GM12892 (cell line): ENCODE measurements around the gene C13orf42.

Experiments used
- POLR2A ChIP-seq: IDR thresholded peaks from 2 replicates; pipeline ENCODE4 v1.6.1; 2011; ENCODE audit warnings: low read depth, low read length, control low read depth
- POLR2AphosphoS5 ChIP-seq: IDR thresholded peaks from 2 replicates; pipeline ENCODE4 v1.6.1; 2011; ENCODE audit warnings: low read depth, low read length, control low read depth
- TAF1 ChIP-seq: IDR thresholded peaks from 2 replicates; pipeline ENCODE4 v1.6.1; 2011; ENCODE audit warnings: low read depth, mild to moderate bottlenecking, control low read depth, low read length, borderline replicate concordance

DNA sequence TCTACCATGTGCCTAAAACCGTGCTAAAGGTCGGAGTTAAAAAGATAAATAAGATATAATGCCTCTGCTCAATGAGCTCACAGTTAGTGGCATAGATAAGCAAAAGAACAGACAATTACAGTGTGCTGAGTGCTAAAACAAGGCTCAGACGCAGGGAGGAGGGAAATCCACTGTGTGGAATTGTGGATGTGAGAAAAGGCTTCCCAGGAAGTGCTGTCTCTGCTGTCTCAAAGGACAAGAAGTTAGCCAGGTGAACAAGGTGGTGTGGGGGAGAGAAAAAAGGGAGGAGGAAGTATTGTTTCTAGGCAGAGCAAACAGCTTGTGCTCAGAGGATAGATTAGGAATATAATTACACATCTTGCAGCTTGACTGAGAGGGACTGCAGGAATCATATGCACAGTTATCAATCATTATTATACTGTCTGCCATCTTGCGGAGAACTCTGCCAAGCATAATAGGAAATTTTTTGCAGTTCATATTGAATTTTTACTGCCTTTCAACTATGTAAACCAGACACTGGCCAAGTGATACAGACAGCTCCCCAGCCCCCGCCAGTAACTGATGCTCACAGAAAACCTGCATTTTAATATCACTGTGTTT is 9.3 kb downstream of the C13orf42 start:
- no peak for TF ChIP-seq TAF1
- no peak for TF ChIP-seq POLR2A
- no peak for TF ChIP-seq POLR2AphosphoS5
